NT2/D1 (cell line): ENCODE measurements around the gene NTRK2.

Experiments
- DNase-seq: peaks from one replicate; pipeline ENCODE4 v3.0.0-alpha.2; 2011; ENCODE audit warnings: low read depth, low spot score
- H3K27me3 ChIP-seq: 2 replicates; pipeline ENCODE4 v1.6.0; 2011; ENCODE audit warnings: mild to moderate bottlenecking; ENCODE audit not compliant: insufficient read length, insufficient read depth
- H3K36me3 ChIP-seq: 2 replicates; pipeline ENCODE4 v1.6.1; 2011; ENCODE audit warnings: mild to moderate bottlenecking, low read length, mixed read lengths; ENCODE audit not compliant: insufficient read depth, insufficient read length
- H3K4me1 ChIP-seq: 2 replicates; pipeline ENCODE4 v1.5.1; 2011; ENCODE audit not compliant: insufficient read depth, insufficient read length
- H3K4me3 ChIP-seq: 2 replicates; pipeline ENCODE4 v1.5.1; 2011; ENCODE audit warnings: low read depth; ENCODE audit not compliant: insufficient read length
- H3K9ac ChIP-seq: 2 replicates; pipeline ENCODE4 v1.6.0; 2011; ENCODE audit warnings: low read depth; ENCODE audit not compliant: insufficient read length
- H3K9me3 ChIP-seq: 2 replicates; pipeline ENCODE4 v1.5.1; 2011; ENCODE audit warnings: mild to moderate bottlenecking, low read length; ENCODE audit not compliant: insufficient read depth
- SUZ12 ChIP-seq: IDR thresholded peaks from 2 replicates; pipeline ENCODE4 v1.6.1; 2011; ENCODE audit not compliant: insufficient read length, insufficient read depth; ENCODE audit errors: extremely low read depth
- YY1 ChIP-seq: IDR thresholded peaks from 2 replicates; pipeline ENCODE4 v1.6.1; 2011; ENCODE audit not compliant: insufficient read length, insufficient read depth
- ZNF274 ChIP-seq: IDR thresholded peaks from 2 replicates; pipeline ENCODE4 v1.6.1; 2011; ENCODE audit warnings: mild to moderate bottlenecking, low read depth, low read length

NTRK2 gene

GRCh38 chr9:85038824-85039608 is 369.5 kb downstream of the NTRK2 start:
- DNase-seq = no peak
- TF ChIP-seq ZNF274 (no peak), SUZ12 (no peak), YY1 (no peak)
- no peaks in the 10 kb centered on the region for H3K4me1 ChIP-seq

GRCh38 chr9:85040146-85040545 is 370.6 kb downstream of the NTRK2 start:
- TF ChIP-seq SUZ12 (no peak), ZNF274 (no peak), YY1 (no peak)
- no peak overlapping the region for H3K9ac ChIP-seq
- no peaks in the 10 kb centered on the region for H3K9me3 ChIP-seq
- no peaks in the 10 kb centered on the region for H3K36me3 ChIP-seq
- no peaks in the 10 kb centered on the region for H3K27me3 ChIP-seq
- no peak for DNase-seq
- H3K4me3 ChIP-seq = no peak overlapping the region
- no peaks in the 10 kb centered on the region for H3K4me1 ChIP-seq

More at GRCh38 chr9:85038824-85039608, 369.5 kb downstream of the NTRK2 start:
- Histone ChIP-seq H3K9me3 (no peaks in the 10 kb centered on the region), H3K4me3 (no peak overlapping the region), H3K27me3 (no peaks in the 10 kb centered on the region), H3K9ac (no peak overlapping the region), H3K36me3 (no peaks in the 10 kb centered on the region)

GRCh38 chr9:85040821-85041465 is 371.4 kb downstream of the NTRK2 start:
- Histone ChIP-seq H3K9me3 (no peaks in the 10 kb centered on the region), H3K36me3 (no peaks in the 10 kb centered on the region), H3K27me3 (no peaks in the 10 kb centered on the region), H3K9ac (no peak overlapping the region), H3K4me3 (no peak overlapping the region), H3K4me1 (no peaks in the 10 kb centered on the region)
- TF ChIP-seq YY1 = no peak
- no peak for TF ChIP-seq ZNF274
- TF ChIP-seq SUZ12 = no peak
- no peak for DNase-seq

DNA sequence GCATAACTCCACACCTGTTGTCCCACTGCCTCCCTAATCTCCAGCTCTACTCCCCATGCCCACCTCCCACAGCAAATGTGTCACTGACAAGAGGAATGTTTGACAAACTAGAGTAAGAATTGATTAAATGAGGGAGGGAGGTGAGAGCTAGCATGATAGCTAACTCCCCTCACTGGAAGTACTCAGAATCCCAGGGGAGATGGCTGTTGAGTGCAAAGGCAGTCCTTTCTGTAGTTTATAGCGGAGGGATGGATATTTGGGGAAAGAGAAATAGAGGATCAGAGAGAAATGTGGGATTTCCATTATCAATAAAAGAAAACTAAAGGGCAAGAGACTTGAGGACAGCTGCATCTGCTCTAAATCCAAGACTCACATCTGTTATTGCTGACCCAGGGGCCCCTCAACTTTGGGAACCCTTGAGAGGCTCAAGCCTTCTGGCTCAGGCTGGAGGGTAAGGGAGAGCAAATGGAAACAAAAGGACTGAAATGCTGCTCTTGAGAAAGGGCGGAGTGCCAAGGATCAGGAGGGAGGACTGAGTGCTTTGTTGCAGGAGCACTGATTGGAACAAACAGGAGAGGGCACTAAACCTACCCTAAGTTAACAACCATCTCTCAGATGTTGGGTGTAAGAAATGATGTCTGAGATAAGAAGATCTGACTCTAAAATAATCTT is 372.1 kb downstream of the NTRK2 start:
- Histone ChIP-seq H3K9ac (no peak overlapping the region), H3K27me3 (no peaks in the 10 kb centered on the region), H3K9me3 (no peaks in the 10 kb centered on the region), H3K4me3 (no peak overlapping the region), H3K36me3 (no peaks in the 10 kb centered on the region), H3K4me1 (no peaks in the 10 kb centered on the region)
- TF ChIP-seq SUZ12 (no peak), YY1 (no peak), ZNF274 (no peak)
- DNase-seq = no peak

DNA sequence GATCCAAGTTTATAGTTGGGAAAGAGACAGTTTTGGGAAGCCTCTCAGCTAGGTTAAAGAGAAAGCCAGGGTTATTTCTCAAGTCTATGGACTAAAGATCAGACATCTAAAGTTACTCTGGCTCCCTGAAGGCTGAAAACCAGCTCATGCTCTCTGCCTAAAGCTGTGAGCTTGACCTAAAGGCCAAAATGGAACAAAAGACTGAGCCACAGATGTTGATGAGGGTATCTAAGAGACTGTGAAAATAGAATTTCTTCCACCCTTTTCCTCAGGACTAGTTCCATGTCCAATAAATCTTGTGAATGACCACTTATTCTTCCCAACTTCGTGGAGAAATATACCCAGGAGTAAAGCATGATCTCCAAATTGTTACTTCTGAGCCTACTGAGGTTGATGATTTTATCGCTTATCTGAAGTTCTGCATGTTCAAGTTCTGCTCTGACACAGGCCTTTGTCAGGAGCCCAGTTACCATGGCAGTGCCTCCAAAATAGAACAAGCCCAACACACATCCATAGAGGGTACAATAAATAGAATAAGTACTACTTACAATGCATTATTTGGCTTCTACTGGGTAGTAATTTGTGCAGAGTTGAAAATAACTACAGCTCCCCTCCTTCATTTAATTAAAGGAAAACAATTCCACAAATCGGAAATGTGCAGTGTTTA is 373.6 kb downstream of the NTRK2 start:
- Histone ChIP-seq H3K36me3 (no peaks in the 10 kb centered on the region), H3K4me3 (no peak overlapping the region), H3K9ac (no peak overlapping the region), H3K4me1 (no peaks in the 10 kb centered on the region), H3K27me3 (no peaks in the 10 kb centered on the region), H3K9me3 (no peaks in the 10 kb centered on the region)
- no peak for DNase-seq
- TF ChIP-seq YY1 = no peak
- no peak for TF ChIP-seq SUZ12
- no peak for TF ChIP-seq ZNF274

- H3K4me1 ChIP-seq = no peaks in the 10 kb centered on the region
- H3K9ac ChIP-seq = no peak overlapping the region
- no peak for TF ChIP-seq ZNF274
- no peak for TF ChIP-seq YY1
- no peak for TF ChIP-seq SUZ12
- no peak overlapping the region for H3K4me3 ChIP-seq
- no peaks in the 10 kb centered on the region for H3K9me3 ChIP-seq
- H3K36me3 ChIP-seq = no peaks in the 10 kb centered on the region
- DNase-seq = no peak
- no peaks in the 10 kb centered on the region for H3K27me3 ChIP-seq
Measured at GRCh38 chr9:85045271-85045670, 375.7 kb downstream of the NTRK2 start.
